ENCODE measurements around the gene RPTOR.
"Not testable (repeated sequence)": the region's sequence is repeated elsewhere in the genome, so short reads cannot be mapped to it uniquely, and the experiment has no call there.

Gene RPTOR

GRCh38 chr17:80555266-80555665 lies 10.6 kb downstream of the RPTOR start:
- DNase-seq (ENCODE audit: low spot score), result no peak

- DNase-seq (ENCODE audit: low spot score), result no peak
Measured at GRCh38 chr17:80558046-80558445, 13.4 kb downstream of the RPTOR start.

- no peak for DNase-seq (ENCODE audit: low spot score)
Measured at GRCh38 chr17:80559825-80560251, 15.2 kb downstream of the RPTOR start.

GRCh38 chr17:80561541-80562114 lies 17.0 kb downstream of the RPTOR start:
- no peak for DNase-seq (ENCODE audit: low spot score)

- DNase-seq (ENCODE audit: low spot score), result no peak
Measured at GRCh38 chr17:80564545-80564944, 19.9 kb downstream of the RPTOR start.

DNA sequence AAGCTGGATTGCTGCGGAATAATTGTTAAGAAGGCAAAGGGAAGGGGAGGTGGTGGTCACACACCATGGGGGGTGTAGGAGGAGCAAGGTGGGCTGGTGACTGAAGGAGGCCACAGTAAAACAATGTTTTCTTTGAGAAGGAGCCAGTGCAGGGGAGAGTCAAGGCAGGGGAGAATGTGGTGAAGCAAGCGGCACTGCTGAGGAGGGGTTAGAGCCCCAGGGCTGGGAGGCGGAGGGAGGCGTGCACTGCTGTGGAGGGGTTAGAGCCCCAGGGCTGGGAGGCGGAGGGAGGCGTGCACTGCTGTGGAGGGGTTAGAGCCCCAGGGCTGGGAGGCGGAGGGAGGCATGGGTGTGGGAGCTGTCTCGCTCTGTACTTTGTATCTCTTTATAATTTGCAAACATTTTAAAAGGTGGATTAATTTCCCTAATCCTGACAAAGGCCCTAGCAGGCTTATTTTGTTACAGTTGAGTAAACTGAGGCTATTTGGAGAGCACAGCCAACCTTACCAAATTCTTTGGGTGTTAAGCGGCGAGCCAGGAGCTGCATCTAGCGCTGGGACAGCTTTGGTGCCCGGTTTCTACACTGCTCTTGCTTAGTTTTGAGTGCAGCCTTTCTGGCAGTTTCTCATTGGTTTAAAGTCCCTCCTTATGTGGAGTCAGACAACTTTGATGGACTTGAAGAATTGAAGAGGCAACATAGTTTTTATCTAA lies 20.9 kb downstream of the RPTOR start:
- no peak for DNase-seq (ENCODE audit: low spot score)

DNA sequence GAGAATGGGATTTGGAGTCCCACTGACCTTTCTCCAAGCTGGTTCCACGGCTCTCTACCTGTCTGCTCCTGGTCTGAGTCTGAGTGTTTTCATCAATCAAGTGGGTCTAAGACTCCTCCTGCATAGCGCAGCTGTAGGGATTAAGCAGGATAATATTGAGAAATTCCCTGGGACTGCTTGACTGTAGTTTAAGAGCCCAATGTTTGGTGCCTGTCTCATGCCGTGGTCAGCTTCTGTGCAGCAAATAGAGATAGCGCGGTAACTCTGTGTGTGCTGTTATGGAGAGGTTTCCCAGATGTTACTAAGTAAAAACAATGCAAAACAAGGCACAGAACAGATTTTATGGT lies 21.4 kb downstream of the RPTOR start:
- DNase-seq (ENCODE audit: low spot score), result no peak

DNA sequence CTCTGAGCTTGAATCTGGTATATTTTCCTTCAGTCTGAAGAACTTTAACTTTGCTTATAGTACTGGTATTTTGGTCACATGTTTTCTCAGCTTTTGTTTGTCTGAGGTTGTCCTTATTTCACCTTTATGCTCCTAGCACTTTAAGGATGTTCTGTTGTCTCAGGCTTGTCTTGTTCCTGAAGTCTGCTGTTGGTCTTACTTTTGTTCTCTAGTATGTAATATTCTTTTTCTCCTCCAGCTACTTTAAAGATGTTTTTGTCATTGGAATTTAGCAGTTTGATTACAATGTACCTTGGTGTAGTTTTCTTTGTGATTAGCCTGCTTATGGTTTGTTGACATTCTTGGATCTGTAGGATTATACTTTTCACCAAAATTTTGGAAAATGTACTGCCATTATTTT lies 23.6 kb downstream of the RPTOR start:
- DNase-seq (ENCODE audit: low spot score), result no peak

- DNase-seq (ENCODE audit: low spot score), result no peak
Measured at GRCh38 chr17:80569924-80570323, 25.3 kb downstream of the RPTOR start.

GRCh38 chr17:80573701-80574100 lies 29.1 kb downstream of the RPTOR start:
- no peak for DNase-seq (ENCODE audit: low spot score)

DNA sequence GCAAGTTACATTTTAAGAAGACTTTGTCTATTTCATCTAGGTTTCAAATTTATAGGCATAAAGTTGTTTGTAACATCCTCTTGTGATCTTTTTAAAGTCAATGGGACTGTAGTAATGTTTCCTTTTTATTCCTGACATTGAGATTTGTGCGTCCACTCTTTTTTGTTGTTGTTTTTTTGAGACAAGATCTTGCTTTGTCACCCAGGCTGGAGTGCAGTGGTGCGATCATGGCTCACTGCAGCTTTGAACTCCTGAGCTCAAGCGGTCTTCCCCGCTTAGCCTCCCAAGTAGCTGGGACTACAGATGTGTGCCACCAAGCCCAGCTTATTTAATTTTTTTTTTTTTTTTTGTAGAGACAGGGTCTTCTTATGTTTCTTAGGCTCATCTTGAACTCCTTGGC lies 29.9 kb downstream of the RPTOR start:
- no peak for DNase-seq (ENCODE audit: low spot score)

DNA sequence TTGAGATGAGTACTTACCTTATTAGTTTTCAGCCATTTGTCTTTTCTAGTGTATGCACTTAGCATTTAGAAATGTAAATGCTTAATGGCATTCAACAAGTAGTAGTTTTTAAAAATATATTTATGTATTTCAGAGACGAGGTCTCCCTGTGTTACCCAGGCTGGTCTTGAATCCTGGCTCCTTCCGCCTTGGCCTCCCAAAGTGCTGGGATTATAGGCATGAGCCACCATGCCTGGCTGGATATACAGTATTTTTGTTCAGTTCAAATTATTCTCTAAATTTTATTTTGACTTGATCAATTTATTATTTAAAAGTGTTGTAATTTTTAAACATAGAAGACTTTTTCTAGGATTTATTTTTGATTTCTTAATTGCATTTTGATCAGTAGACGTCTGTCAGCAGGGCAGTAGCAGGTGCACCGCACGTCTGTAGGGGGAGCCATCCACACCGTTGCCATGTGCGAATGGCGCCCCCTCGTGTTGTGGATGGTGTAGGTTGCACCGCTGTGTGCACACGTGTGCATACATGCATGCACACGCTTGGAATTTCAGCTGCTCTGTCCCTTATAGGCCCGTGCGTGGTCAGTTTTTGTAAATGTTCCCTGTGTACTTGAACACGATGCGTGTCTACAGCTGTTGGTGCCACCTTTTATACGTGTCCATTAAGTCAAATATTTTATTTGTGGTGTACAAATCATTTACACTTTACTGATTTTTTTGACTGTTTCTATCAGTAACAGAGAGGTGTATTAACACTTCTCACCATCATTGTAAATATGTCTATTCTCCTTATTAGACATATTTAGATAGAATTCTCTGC lies 30.6 kb downstream of the RPTOR start:
- peak; percentile 91 for DNase-seq (ENCODE audit: low spot score)

GRCh38 chr17:80577876-80578570 lies 33.4 kb downstream of the RPTOR start:
- DNase-seq (ENCODE audit: low spot score), result no peak

DNA sequence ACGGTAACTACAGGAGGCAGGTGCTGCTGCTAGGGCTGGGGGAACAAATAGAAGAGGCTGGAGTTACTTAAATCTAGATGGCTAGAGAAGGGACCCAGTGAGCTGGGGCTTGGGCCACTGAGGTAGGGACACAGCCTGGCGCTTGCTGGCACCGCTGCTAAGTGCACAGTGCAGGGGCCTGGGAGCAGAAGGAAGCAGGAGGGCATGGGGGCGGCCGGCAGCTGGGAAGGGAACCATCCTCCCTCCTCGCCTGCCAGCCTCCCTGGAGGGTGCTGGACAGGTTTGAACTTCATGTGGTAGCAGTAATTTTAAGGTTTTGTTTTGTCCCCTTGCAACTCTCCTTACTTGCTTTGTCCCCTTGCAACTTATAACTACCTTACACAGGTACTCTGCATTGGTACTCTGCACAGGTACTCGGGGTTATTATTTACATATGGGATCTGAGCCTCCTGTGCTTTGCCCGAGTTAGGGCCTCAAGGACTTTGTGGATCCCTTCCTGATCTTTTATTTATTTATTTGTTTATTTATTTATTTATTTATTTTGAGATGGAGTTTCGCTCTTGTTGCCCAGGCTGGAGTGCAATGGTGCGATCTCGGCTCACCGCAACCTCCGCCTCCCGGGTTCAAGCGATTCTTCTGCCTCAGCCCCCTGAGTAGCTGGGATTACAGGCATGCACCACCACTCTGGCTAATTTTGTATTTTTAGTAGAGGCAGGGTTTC lies 34.2 kb downstream of the RPTOR start:
- not testable (repeated sequence) for DNase-seq (ENCODE audit: low spot score)

GRCh38 chr17:80582165-80582564 lies 37.5 kb downstream of the RPTOR start:
- DNase-seq (ENCODE audit: low spot score), result no peak

DNA sequence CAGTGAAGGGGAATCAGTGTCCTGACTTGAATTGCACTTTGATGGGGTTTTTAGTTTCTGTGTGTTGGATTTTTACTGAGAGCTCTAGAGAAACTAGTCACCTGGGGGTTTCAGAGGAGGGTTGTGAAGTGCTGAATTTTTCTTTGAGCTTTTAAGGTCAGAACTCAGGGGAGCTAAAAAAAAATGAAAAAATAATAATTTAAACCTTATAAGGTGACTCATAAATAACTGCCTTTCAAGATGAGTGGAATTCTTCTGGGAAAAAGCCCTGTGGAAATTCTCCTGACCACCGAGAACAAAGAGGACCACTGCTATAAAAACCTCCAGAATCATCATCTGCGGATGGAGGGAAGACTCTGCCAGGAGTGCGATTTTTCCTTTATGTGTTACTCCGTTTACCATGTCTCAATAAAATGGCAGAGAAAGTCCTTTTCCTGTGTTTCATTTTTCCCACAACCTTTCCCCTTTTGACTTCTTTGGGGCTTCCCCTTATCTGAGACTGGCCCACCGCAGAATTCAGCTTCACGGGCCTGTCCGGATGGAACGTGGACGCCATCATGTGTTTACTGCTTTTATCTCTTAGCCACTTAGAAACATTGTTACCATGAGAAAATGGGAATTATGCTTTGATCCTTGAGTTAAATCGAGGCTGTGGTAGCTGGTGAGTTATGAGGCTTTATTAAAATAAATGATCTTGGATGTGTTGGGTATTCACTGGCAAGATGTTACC lies 39.7 kb downstream of the RPTOR start:
- DNase-seq (ENCODE audit: low spot score), result no peak

DNA sequence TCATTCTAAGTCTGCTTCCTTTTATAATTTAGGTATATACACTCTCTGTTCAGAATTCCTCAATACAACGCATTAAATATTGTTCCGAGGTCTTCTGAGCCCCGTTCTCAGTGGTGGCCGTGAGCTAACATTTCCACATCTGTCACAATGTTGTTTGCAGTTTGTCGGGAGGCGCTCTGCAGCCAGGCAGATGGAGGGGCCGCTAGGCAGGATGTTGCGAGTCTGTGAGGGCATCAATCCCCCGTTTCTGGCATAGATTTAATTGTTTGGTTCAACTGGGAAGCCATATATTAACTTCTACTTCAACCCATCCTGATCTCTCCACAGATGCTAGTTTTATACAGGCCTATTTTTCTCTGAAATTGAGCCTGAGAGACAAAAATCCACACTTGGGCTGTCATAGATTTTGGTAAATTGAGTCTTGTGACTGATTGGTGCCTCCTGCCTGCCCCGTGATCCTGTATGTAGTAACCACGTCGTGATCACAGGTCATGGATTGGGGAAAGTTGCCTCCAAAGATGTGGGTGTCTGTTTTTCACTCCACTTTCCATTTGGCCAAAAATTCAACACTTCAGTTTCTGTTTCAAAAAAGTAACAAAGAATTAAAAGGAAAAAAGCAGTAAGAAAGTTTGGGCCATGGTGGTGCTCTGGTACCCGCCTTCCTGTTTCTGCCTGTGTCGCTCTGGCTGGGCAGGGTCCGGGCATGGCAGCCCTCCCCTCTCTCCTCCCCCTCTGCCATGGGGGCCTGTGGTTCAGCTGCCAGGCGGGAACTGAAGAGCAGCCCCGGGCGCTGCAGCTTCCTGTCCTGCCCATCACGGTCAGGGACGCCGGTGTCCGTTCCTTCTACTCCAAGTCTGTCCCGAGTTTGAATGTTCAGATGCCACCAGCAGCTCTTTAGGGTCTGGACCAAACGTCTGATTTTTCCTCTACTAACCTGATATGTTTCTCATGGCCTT lies 41.5 kb downstream of the RPTOR start:
- no peak for DNase-seq (ENCODE audit: low spot score)

DNA sequence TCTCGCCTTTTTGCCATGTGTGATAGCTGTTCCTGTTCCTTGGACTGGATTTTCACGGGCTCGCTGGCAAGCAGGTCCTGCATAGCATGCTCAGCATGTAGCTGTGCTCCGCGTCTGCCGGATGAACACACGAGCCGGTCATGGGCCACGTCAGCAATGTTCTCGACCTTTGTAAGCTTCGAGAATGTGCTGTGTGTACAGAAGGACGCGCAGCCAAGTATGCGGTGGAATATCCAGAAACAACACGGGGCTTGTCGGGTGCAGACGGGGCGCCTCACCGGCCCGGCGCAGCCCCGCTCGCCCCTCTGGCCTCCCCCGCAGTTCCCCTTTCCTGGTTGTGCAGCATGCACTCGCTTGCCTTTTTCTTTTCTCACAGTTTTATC lies 42.2 kb downstream of the RPTOR start:
- no peak for DNase-seq (ENCODE audit: low spot score)

GRCh38 chr17:80588702-80589383 lies 44.2 kb downstream of the RPTOR start:
- DNase-seq (ENCODE audit: low spot score), result no peak

- DNase-seq (ENCODE audit: low spot score), result no peak
Measured at GRCh38 chr17:80591788-80592187, 47.1 kb downstream of the RPTOR start.
